ENCODE measurements around the gene VPS26A. TPM values are rescaled to one million over a fixed set of nuclear protein-coding genes. Genes with fewer than 3 reads are reported as not detected.
"Not testable (repeated sequence)": the region's sequence is repeated elsewhere in the genome, so short reads cannot be mapped to it uniquely, and the experiment has no call there.

The VPS26A gene
- total and polyA plus RNA-seq, 2 donors (not counting 1 experiment from before 2014, with no cell fraction given) = 44.1 to 57.1 TPM

DNA sequence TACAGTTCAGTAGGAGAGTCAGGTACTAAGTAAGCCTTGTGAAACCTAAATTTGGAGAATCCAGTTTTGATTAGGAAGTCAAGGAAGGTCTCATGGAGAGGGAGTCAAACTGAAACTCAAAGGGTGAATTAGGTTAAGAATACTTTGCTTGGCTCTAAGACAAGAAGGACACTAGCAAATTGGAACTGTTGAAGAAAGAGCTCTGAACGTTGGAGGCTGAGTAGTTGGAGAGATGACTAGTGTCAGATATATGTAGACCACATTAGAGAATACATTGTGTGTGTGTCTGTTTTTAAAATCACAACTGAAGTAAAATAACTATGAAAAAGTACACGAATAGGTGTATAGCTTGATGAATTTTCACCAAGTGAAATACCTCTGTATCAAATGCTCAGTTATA is 6.3 kb downstream of the VPS26A start:
- no peaks in the 10 kb centered on the region for H3K36me3 ChIP-seq (ENCODE audit: control insufficient read depth, insufficient read depth, low read length)
- DNase-seq (ENCODE audit: low read depth in 2 of 2) = peak in 1 of 2 donors; percentile 48
- no peak overlapping the region for H3K4me2 ChIP-seq (ENCODE audit: extremely low read depth, insufficient read depth, low read length)
- TF ChIP-seq, protein P1, sequence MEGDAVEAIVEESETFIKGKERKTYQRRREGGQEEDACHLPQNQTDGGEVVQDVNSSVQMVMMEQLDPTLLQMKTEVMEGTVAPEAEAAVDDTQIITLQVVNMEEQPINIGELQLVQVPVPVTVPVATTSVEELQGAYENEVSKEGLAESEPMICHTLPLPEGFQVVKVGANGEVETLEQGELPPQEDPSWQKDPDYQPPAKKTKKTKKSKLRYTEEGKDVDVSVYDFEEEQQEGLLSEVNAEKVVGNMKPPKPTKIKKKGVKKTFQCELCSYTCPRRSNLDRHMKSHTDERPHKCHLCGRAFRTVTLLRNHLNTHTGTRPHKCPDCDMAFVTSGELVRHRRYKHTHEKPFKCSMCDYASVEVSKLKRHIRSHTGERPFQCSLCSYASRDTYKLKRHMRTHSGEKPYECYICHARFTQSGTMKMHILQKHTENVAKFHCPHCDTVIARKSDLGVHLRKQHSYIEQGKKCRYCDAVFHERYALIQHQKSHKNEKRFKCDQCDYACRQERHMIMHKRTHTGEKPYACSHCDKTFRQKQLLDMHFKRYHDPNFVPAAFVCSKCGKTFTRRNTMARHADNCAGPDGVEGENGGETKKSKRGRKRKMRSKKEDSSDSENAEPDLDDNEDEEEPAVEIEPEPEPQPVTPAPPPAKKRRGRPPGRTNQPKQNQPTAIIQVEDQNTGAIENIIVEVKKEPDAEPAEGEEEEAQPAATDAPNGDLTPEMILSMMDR (conservative IDR thresholded peaks at IDR 0.05 in 1 of 2, IDR thresholded peaks at IDR 0.05 in 1 of 2; ENCODE audit: low read depth in 1 of 2, low read length in 2 of 2) = no peak
- no peak overlapping the region for H3K27ac ChIP-seq (ENCODE audit: insufficient read depth, low read length)
- H3K4me1 ChIP-seq (ENCODE audit: control insufficient read depth, extremely low read depth, insufficient read depth, low read length) = no peaks in the 10 kb centered on the region
- no peak overlapping the region for H3K9ac ChIP-seq (ENCODE audit: insufficient read depth, low read length)
- no peak overlapping the region for H2AFZ ChIP-seq (ENCODE audit: low read length)
- no peaks in the 10 kb centered on the region for H3K27me3 ChIP-seq (ENCODE audit: control insufficient read depth, insufficient read depth, low read length)
- peaks cover 69% of the 10 kb centered on the region for H3K79me2 ChIP-seq (ENCODE audit: control insufficient read depth, insufficient read depth, low read length)
- H3K4me3 ChIP-seq (replicated peaks in 1 of 4; ENCODE audit: control extremely low read depth in 1 of 4, insufficient read depth in 1 of 4, low read depth in 3 of 4, low read length in 4 of 4) = no peak overlapping the region
- H4K20me1 ChIP-seq (ENCODE audit: control insufficient read depth, extremely low read depth, insufficient read depth, low read length) = no peaks in the 10 kb centered on the region
- no peaks in the 10 kb centered on the region for H3K9me3 ChIP-seq (ENCODE audit: control insufficient read depth, insufficient read depth, low read depth, low read length)

DNA sequence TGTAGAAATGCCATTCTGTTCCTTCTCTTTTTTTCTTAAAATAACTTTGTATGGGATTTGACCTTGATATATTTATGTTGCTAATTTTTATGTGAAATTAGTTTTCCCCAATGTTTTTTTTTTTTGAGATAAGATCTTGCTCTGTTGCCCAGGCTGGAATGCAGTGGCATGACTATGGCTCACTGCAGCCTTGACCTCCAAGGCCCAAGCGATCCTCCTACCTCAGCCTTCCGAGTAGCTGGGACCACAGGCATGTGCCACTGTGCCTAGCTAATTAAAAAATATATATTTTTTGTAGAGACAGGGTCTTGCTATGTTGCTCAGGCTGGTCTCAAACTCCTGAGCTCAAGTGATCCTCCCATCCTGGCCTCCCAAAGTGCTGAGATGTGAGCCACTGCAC is 16.0 kb downstream of the VPS26A start:
- Histone ChIP-seq H3K9me3 (ENCODE audit: control insufficient read depth, insufficient read depth, low read depth, low read length) (no peaks in the 10 kb centered on the region), H3K4me1 (ENCODE audit: control insufficient read depth, extremely low read depth, insufficient read depth, low read length) (no peaks in the 10 kb centered on the region), H3K9ac (ENCODE audit: insufficient read depth, low read length) (no peak overlapping the region), H3K27ac (ENCODE audit: insufficient read depth, low read length) (no peak overlapping the region), H3K27me3 (ENCODE audit: control insufficient read depth, insufficient read depth, low read length) (no peaks in the 10 kb centered on the region), H2AFZ (ENCODE audit: low read length) (no peak overlapping the region), H3K79me2 (ENCODE audit: control insufficient read depth, insufficient read depth, low read length) (peaks cover 41% of the 10 kb centered on the region), H3K36me3 (ENCODE audit: control insufficient read depth, insufficient read depth, low read length) (peaks cover 3% of the 10 kb centered on the region), H3K4me2 (ENCODE audit: extremely low read depth, insufficient read depth, low read length) (no peak overlapping the region), H3K4me3 (replicated peaks in 1 of 4; ENCODE audit: control extremely low read depth in 1 of 4, insufficient read depth in 1 of 4, low read depth in 3 of 4, low read length in 4 of 4) (no peak overlapping the region), H4K20me1 (ENCODE audit: control insufficient read depth, extremely low read depth, insufficient read depth, low read length) (no peaks in the 10 kb centered on the region)
- DNase-seq (ENCODE audit: low read depth in 2 of 2) = no peak
- TF ChIP-seq, protein P1 (conservative IDR thresholded peaks at IDR 0.05 in 1 of 2, IDR thresholded peaks at IDR 0.05 in 1 of 2; ENCODE audit: low read depth in 1 of 2, low read length in 2 of 2) = no peak
- no peak for TF ChIP-seq EZH2 (IDR thresholded peaks at IDR 0.05; ENCODE audit: low read length, missing control alignments)

DNA sequence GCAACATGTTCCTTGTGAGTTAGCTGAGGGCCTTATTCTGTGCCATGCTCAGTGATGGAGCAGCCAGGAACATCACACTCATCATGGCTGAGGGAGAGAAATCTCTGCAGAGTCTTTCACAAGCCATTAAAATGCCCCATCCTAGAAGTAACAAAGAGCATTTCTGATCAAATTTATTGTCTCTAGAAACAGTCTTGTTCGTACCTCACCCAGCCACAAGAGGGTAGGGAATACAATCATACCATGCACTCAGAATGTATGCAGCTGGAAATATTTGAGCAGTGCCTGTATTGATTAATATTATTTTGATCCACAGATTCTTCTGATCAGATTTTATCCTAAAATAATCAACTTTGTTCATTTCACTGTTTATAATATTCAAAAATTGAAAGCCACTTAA is 17.3 kb downstream of the VPS26A start:
- H2AFZ ChIP-seq (ENCODE audit: low read length) = no peak overlapping the region
- H3K4me1 ChIP-seq (ENCODE audit: control insufficient read depth, extremely low read depth, insufficient read depth, low read length) = no peaks in the 10 kb centered on the region
- no peak overlapping the region for H3K9ac ChIP-seq (ENCODE audit: insufficient read depth, low read length)
- no peak overlapping the region for H3K27ac ChIP-seq (ENCODE audit: insufficient read depth, low read length)
- H3K27me3 ChIP-seq (ENCODE audit: control insufficient read depth, insufficient read depth, low read length) = no peaks in the 10 kb centered on the region
- H3K4me2 ChIP-seq (ENCODE audit: extremely low read depth, insufficient read depth, low read length) = no peak overlapping the region
- no peak overlapping the region for H3K4me3 ChIP-seq (replicated peaks in 1 of 4; ENCODE audit: control extremely low read depth in 1 of 4, insufficient read depth in 1 of 4, low read depth in 3 of 4, low read length in 4 of 4)
- H4K20me1 ChIP-seq (ENCODE audit: control insufficient read depth, extremely low read depth, insufficient read depth, low read length) = no peaks in the 10 kb centered on the region
- TF ChIP-seq, protein P1 (conservative IDR thresholded peaks at IDR 0.05 in 1 of 2, IDR thresholded peaks at IDR 0.05 in 1 of 2; ENCODE audit: low read depth in 1 of 2, low read length in 2 of 2) = no peak
- no peak for TF ChIP-seq EZH2 (IDR thresholded peaks at IDR 0.05; ENCODE audit: low read length, missing control alignments)
- H3K36me3 ChIP-seq (ENCODE audit: control insufficient read depth, insufficient read depth, low read length) = peaks cover 3% of the 10 kb centered on the region
- H3K9me3 ChIP-seq (ENCODE audit: control insufficient read depth, insufficient read depth, low read depth, low read length) = no peaks in the 10 kb centered on the region
- DNase-seq (ENCODE audit: low read depth in 2 of 2) = no peak
- H3K79me2 ChIP-seq (ENCODE audit: control insufficient read depth, insufficient read depth, low read length) = peaks cover 44% of the 10 kb centered on the region

DNA sequence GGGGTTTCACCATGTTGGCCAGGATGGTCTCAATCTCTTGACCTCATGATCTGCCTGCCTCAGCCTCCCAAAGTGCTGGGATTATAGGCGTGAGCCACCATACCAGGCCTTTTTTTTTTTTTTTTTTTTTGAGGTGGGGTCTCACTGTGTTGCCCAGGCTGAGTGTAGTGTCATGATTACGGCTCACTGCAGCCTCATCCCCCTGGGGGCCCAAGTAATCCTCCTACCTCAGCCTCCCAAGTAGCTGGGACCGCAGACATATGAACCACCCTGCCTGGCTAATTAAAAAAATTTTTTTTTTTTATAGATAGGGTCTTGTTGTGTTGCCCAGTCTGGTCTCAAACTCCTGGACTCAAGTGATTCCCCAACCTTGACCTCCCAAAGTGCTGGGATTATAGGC is 18.1 kb downstream of the VPS26A start:
- not testable (repeated sequence) for H3K4me1 ChIP-seq (ENCODE audit: control insufficient read depth, extremely low read depth, insufficient read depth, low read length); H3K27me3 ChIP-seq (ENCODE audit: control insufficient read depth, insufficient read depth, low read length); H3K9ac ChIP-seq (ENCODE audit: insufficient read depth, low read length); H3K4me2 ChIP-seq (ENCODE audit: extremely low read depth, insufficient read depth, low read length); H3K36me3 ChIP-seq (ENCODE audit: control insufficient read depth, insufficient read depth, low read length); H3K27ac ChIP-seq (ENCODE audit: insufficient read depth, low read length); H3K4me3 ChIP-seq (replicated peaks in 1 of 4; ENCODE audit: control extremely low read depth in 1 of 4, insufficient read depth in 1 of 4, low read depth in 3 of 4, low read length in 4 of 4); H3K9me3 ChIP-seq (ENCODE audit: control insufficient read depth, insufficient read depth, low read depth, low read length); H4K20me1 ChIP-seq (ENCODE audit: control insufficient read depth, extremely low read depth, insufficient read depth, low read length); H2AFZ ChIP-seq (ENCODE audit: low read length); DNase-seq (ENCODE audit: low read depth in 2 of 2)
- H3K79me2 ChIP-seq (ENCODE audit: control insufficient read depth, insufficient read depth, low read length) = peaks cover 45% of the 10 kb centered on the region

Measured in fibroblast of lung (primary cell).